SK-N-SH treated with all-trans-retinoic acid at 6 μM for 48 hours (cell line): ENCODE measurements around the gene STRA6.
A peak's percentile ranks its signal among the peaks of the same experiment; 100 is the strongest.

ENCODE experiments used
- ATAC-seq: fragments of 200-7000 bp; cut with Tn5 transposase; 3 replicates; pipeline ENCODE4 v1.9.1; 2020; ENCODE audit warnings: mild to moderate bottlenecking, moderate library complexity
- ARNTL ChIP-seq: fragments of 450-650 bp; formaldehyde crosslinking; IDR thresholded peaks from 2 replicates; pipeline ENCODE4 v1.5.0; 2020; ENCODE audit warnings: low read depth, mild to moderate bottlenecking, moderate library complexity, borderline replicate concordance
- ESRRG ChIP-seq: fragments of 250-450 bp; sonication (Bioruptor Pico); IDR thresholded peaks from 2 replicates; pipeline ENCODE4 v1.6.1; 2021; ENCODE audit warnings: mild to moderate bottlenecking
- GLIS3 ChIP-seq: fragments of 250-450 bp; sonication (Bioruptor Pico); IDR thresholded peaks from 2 replicates; pipeline ENCODE4 v1.5.0; 2020; ENCODE audit warnings: mild to moderate bottlenecking, moderate library complexity
- PPARA ChIP-seq: fragments of 250-450 bp; sonication (Bioruptor Pico); IDR thresholded peaks from 2 replicates; pipeline ENCODE4 v1.5.0; 2020; ENCODE audit warnings: mild to moderate bottlenecking, borderline replicate concordance
- RARB ChIP-seq: fragments of 250-450 bp; sonication (Bioruptor Pico); IDR thresholded peaks from 2 replicates; pipeline ENCODE4 v1.8.0; 2021; ENCODE audit warnings: mild to moderate bottlenecking, moderate library complexity
- SNAI2 ChIP-seq: fragments of 250-450 bp; sonication (Bioruptor Pico); IDR thresholded peaks from 2 replicates; pipeline ENCODE4 v1.5.0; 2020; ENCODE audit warnings: mild to moderate bottlenecking, moderate library complexity
- TCF4 ChIP-seq: fragments of 250-450 bp; sonication (Bioruptor Pico); IDR thresholded peaks from 2 replicates; pipeline ENCODE4 v1.8.0; 2021; ENCODE audit warnings: mild to moderate bottlenecking, moderate library complexity, borderline replicate concordance
- TOX ChIP-seq: fragments of 250-450 bp; sonication (Bioruptor Pico); IDR thresholded peaks from 2 replicates; pipeline ENCODE4 v1.8.0; 2021; ENCODE audit warnings: mild to moderate bottlenecking, moderate library complexity, borderline replicate concordance
- ZC3H10 ChIP-seq: fragments of 250-450 bp; sonication (Bioruptor Pico); IDR thresholded peaks from 2 replicates; pipeline ENCODE4 v1.5.1; 2021; ENCODE audit warnings: mild to moderate bottlenecking, moderate library complexity
- ZFP30 ChIP-seq: fragments of 450-650 bp; formaldehyde crosslinking; IDR thresholded peaks from 2 replicates; pipeline ENCODE4 v1.5.0; 2022; ENCODE audit warnings: mild to moderate bottlenecking, moderate library complexity
- ZNF70 ChIP-seq: fragments of 450-650 bp; formaldehyde crosslinking; IDR thresholded peaks from 2 replicates; pipeline ENCODE4 v1.5.0; 2020; ENCODE audit warnings: mild to moderate bottlenecking, moderate library complexity
- ZNF8 ChIP-seq: fragments of 450-650 bp; formaldehyde crosslinking; IDR thresholded peaks from 2 replicates; pipeline ENCODE4 v1.5.0; 2020; ENCODE audit warnings: mild to moderate bottlenecking, moderate library complexity
- TF ChIP-seq, protein P1 (sequence below): fragments of 250-450 bp; sonication (Bioruptor Pico); IDR thresholded peaks from 2 replicates; pipeline ENCODE4 v1.8.0; 2021; ENCODE audit warnings: low read depth, mild to moderate bottlenecking, moderate library complexity, borderline replicate concordance
- TF ChIP-seq, protein P2 (sequence below): fragments of 250-450 bp; sonication (Bioruptor Pico); IDR thresholded peaks from 2 replicates; pipeline ENCODE4 v1.5.1; 2021; ENCODE audit warnings: mild to moderate bottlenecking, moderate library complexity
- TF ChIP-seq, protein P3 (sequence below): fragments of 250-450 bp; sonication (Bioruptor Pico); IDR thresholded peaks from 2 replicates; pipeline ENCODE4 v1.8.0; 2020; ENCODE audit warnings: mild to moderate bottlenecking, moderate library complexity, borderline replicate concordance
- TF ChIP-seq, protein P4 (sequence below): fragments of 250-450 bp; sonication (Bioruptor Pico); IDR thresholded peaks from 2 replicates; pipeline ENCODE4 v1.5.1; 2020; ENCODE audit warnings: low read depth, mild to moderate bottlenecking, moderate library complexity

STRA6 gene

DNA sequence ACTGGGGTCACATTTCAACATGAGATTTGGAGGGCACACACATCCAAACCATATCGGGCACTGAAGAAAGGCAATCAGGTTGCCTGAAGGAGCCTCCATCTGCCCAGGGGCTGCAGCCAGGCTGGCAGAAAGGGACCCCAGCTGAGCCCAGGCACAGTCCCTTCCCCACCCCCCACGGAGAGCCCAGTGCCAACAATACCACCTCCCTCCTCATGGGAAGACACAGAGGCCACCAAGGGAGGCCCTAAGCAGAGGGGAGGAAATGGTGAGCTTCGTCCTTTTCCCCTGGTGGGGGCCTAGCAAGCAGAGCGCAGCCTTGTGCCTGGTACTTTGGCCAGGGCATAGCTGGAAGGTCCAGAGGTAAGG is 3.0 kb upstream of the STRA6 start:
- TF ChIP-seq TOX (CRISPR knock-in tag), result no peak
- no peak for ATAC-seq

DNA sequence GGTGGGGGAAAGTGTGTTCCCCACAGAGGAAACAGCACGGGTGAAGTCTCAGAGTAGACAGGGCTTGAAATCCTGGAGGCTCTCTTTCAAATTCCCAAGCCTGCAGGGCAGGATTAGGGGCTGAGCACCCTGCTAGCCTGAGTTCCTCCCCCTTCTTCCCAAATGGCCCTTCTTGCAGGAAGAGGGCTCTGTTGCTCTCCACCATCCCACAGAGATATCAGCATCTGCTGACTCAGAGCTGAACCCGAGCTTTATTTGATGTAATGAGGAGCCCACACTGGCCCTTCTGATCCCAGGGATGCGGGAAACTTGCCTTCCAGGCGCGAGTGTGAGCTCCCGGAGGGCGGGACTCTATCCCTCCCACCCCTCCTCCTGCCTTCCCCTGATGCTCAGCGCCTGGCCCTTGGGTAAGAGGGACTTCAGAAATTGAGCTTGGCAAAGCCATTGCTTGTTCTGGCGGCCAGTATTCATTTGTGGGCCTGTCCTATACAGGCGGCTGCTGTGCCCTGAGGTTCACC is 1.4 kb upstream of the STRA6 start:
- TF ChIP-seq TOX (CRISPR knock-in tag) (no peak), SNAI2 (CRISPR knock-in tag) (no peak), ZNF8 (CRISPR knock-in tag) (no peak), RARB (CRISPR knock-in tag) (no peak), ZFP30 (CRISPR knock-in tag) (no peak), ZNF70 (no peak)
- TF ChIP-seq, protein P1, sequence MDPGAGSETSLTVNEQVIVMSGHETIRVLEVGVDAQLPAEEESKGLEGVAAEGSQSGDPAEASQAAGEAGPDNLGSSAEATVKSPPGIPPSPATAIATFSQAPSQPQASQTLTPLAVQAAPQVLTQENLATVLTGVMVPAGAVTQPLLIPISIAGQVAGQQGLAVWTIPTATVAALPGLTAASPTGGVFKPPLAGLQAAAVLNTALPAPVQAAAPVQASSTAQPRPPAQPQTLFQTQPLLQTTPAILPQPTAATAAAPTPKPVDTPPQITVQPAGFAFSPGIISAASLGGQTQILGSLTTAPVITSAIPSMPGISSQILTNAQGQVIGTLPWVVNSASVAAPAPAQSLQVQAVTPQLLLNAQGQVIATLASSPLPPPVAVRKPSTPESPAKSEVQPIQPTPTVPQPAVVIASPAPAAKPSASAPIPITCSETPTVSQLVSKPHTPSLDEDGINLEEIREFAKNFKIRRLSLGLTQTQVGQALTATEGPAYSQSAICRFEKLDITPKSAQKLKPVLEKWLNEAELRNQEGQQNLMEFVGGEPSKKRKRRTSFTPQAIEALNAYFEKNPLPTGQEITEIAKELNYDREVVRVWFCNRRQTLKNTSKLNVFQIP (CRISPR knock-in tag), result no peak
- TF ChIP-seq, protein P2, sequence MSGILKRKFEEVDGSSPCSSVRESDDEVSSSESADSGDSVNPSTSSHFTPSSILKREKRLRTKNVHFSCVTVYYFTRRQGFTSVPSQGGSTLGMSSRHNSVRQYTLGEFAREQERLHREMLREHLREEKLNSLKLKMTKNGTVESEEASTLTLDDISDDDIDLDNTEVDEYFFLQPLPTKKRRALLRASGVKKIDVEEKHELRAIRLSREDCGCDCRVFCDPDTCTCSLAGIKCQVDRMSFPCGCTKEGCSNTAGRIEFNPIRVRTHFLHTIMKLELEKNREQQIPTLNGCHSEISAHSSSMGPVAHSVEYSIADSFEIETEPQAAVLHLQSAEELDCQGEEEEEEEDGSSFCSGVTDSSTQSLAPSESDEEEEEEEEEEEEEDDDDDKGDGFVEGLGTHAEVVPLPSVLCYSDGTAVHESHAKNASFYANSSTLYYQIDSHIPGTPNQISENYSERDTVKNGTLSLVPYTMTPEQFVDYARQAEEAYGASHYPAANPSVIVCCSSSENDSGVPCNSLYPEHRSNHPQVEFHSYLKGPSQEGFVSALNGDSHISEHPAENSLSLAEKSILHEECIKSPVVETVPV (CRISPR knock-in tag), result no peak
- TF ChIP-seq, protein P3, sequence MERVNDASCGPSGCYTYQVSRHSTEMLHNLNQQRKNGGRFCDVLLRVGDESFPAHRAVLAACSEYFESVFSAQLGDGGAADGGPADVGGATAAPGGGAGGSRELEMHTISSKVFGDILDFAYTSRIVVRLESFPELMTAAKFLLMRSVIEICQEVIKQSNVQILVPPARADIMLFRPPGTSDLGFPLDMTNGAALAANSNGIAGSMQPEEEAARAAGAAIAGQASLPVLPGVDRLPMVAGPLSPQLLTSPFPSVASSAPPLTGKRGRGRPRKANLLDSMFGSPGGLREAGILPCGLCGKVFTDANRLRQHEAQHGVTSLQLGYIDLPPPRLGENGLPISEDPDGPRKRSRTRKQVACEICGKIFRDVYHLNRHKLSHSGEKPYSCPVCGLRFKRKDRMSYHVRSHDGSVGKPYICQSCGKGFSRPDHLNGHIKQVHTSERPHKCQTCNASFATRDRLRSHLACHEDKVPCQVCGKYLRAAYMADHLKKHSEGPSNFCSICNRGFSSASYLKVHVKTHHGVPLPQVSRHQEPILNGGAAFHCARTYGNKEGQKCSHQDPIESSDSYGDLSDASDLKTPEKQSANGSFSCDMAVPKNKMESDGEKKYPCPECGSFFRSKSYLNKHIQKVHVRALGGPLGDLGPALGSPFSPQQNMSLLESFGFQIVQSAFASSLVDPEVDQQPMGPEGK, result no peak
- ATAC-seq, result peak; percentile 54

DNA sequence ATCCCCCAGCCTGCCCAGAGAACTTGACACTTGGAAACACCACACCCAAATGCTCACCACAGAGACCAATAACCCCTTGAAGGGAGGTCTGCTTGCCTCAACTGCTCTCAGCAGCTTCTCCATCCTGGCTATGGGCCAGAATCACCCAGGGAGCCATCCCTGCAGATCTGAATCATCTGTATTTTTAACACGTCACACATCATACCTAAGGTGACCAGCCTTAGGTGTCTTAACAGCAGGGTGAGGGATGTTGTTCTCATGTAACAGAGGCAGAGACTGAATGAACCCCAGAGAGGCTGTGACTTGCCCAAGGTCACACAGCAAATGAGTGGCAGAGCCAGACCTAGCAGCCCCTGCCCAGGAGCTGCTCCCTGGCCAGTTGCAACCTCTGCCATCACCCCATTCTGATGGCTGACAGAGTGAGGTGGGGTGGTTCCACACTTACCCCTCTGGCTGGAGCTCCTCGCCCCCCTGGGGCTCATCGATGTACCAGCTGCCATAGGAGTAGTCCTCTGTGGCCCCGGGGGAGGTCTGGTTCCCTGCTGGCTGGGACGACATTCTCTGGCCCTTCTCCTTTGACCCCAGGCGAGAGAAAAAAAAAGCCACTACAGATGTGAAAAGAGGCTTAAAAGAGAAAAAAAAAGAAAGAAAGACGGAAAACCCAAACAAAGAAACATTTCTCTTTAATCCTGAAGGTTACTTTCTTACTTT is 722 bp downstream of the STRA6 start:
- ATAC-seq, result no peak
- TF ChIP-seq, protein P3, result no peak
- TF ChIP-seq GLIS3 (CRISPR knock-in tag), result no peak
- TF ChIP-seq ARNTL (CRISPR knock-in tag), result no peak
- TF ChIP-seq TCF4 (CRISPR knock-in tag), result no peak
- TF ChIP-seq, protein P2 (CRISPR knock-in tag), result 0 out of 2 replicates have a peak, but pooled peaks have one; percentile 19
- no peak for TF ChIP-seq PPARA
- no peak for TF ChIP-seq ZC3H10 (CRISPR knock-in tag)
- TF ChIP-seq ZNF8 (CRISPR knock-in tag), result no peak
- TF ChIP-seq, all 23 proteins: peak for 1

DNA sequence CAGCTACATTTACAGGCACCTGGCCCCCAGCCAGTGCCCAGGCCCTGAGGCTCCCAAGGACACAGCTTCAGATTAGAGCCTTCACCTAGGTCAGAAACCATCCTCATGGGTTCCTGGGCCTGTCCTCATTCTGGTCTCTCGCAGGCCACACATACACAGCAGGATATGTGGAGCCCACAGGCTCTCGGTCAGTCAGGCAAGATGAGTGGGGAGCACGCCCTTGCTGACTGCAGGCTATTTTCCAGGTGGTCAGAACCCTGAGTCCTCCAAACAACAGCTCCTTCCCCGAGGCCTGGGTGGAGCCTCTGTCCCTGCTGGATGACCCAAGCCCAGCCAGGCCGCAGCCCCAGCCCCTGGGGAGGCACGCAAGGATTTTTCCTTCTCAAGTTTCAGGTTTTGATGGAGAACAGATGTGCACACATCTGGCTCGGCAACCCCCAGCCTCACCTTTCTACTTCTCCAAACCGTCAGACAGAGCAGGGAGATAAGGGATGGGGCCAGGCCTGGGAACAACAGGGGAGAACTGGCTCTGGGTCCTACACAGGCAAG is 1.6 kb downstream of the STRA6 start:
- TF ChIP-seq SNAI2 (CRISPR knock-in tag), result no peak
- TF ChIP-seq PPARA, result no peak
- TF ChIP-seq, protein P4, sequence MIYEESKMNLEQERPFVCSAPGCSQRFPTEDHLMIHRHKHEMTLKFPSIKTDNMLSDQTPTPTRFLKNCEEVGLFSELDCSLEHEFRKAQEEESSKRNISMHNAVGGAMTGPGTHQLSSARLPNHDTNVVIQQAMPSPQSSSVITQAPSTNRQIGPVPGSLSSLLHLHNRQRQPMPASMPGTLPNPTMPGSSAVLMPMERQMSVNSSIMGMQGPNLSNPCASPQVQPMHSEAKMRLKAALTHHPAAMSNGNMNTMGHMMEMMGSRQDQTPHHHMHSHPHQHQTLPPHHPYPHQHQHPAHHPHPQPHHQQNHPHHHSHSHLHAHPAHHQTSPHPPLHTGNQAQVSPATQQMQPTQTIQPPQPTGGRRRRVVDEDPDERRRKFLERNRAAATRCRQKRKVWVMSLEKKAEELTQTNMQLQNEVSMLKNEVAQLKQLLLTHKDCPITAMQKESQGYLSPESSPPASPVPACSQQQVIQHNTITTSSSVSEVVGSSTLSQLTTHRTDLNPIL, result no peak
- no peak for TF ChIP-seq TOX (CRISPR knock-in tag)
- TF ChIP-seq ESRRG (CRISPR knock-in tag), result no peak
- ATAC-seq, result no peak
